OCI-LY3 (cell line): ENCODE results near the gene ESYT2.
A peak's percentile ranks its signal among the peaks of the same experiment; 100 is the strongest.

Experiments used
- H2AFZ ChIP-seq: fragments of 200-600, 300-600 bp; shearing (Covaris generic); 2 replicates; pipeline ENCODE4 v1.6.0; 2014; ENCODE audit warnings: antibody characterized with exemption, low read depth, low read length
- H3K27ac ChIP-seq: fragments of 200-600, 300-600 bp; sonication (generic); 2 replicates; pipeline ENCODE4 v1.5.1; 2014; ENCODE audit warnings: mild to moderate bottlenecking, low read length, moderate library complexity, mixed read lengths
- H3K27me3 ChIP-seq: fragments of 200-600, 300-600 bp; sonication (generic); 2 replicates; pipeline ENCODE4 v1.6.1; 2014; ENCODE audit warnings: low read depth, low read length, mixed read lengths
- H3K36me3 ChIP-seq: fragments of 200-600, 300-600 bp; sonication (generic); replicated peaks from 2 replicates; pipeline ENCODE3; 2014; ENCODE audit warnings: low read depth, low read length, mixed read lengths
- H3K4me1 ChIP-seq: fragments of 300-600, 200-600 bp; sonication (generic); 2 replicates; pipeline ENCODE4 v1.6.1; 2014; ENCODE audit warnings: low read length, mixed read lengths
- H3K4me2 ChIP-seq: fragments of 200-600, 300-600 bp; sonication (generic); 2 replicates; pipeline ENCODE4 v1.6.1; 2014; ENCODE audit warnings: low read length, mixed read lengths
- H3K4me3 ChIP-seq: fragments of 300-600, 200-600 bp; sonication (generic); 2 replicates; pipeline ENCODE4 v1.5.1; 2014; ENCODE audit warnings: antibody characterized with exemption, mild to moderate bottlenecking, low read length, moderate library complexity
- H3K79me2 ChIP-seq: fragments of 300-600, 200-600 bp; shearing (Covaris generic); 2 replicates; pipeline ENCODE4 v1.6.1; 2014; ENCODE audit warnings: mild to moderate bottlenecking, low read length, mixed read lengths
- H3K9ac ChIP-seq: fragments of 300-600, 200-600 bp; shearing (Covaris generic); 2 replicates; pipeline ENCODE4 v1.6.0; 2014; ENCODE audit warnings: mild to moderate bottlenecking, low read length, moderate library complexity
- H3K9me3 ChIP-seq: fragments of 200-600, 300-600 bp; shearing (Covaris generic); 2 replicates; pipeline ENCODE4 v1.6.1; 2014; ENCODE audit warnings: low read length, mixed read lengths; ENCODE audit not compliant: insufficient read depth
- H4K20me1 ChIP-seq: fragments of 200-600, 300-600 bp; sonication (generic); 2 replicates; pipeline ENCODE4 v1.6.1; 2016; ENCODE audit warnings: low read length, mixed read lengths; ENCODE audit not compliant: insufficient read depth
- CTCF ChIP-seq: fragments of 200-600, 300-600 bp; sonication (generic); IDR thresholded peaks from 2 replicates; pipeline ENCODE4 v1.5.1; 2014; ENCODE audit warnings: antibody characterized with exemption, low read length, low read depth
- EZH2phosphoT487 ChIP-seq: fragments of 200-600 bp; shearing (Covaris generic); IDR thresholded peaks from 2 replicates; pipeline ENCODE4 v1.6.1; 2018; ENCODE audit warnings: antibody characterized with exemption, mixed run types, low read depth

The ESYT2 gene

GRCh38 chr7:158836692-158837091, 7.4 kb upstream of the ESYT2 start:
- Histone ChIP-seq H4K20me1 (no peaks in the 10 kb centered on the region), H3K9me3 (no peaks in the 10 kb centered on the region), H3K27ac (no peak overlapping the region), H3K27me3 (peaks cover 12% of the 10 kb centered on the region), H3K9ac (no peak overlapping the region), H3K4me3 (no peak overlapping the region), H3K4me2 (no peak overlapping the region), H2AFZ (no peak overlapping the region), H3K4me1 (peaks cover 15% of the 10 kb centered on the region), H3K79me2 (no peaks in the 10 kb centered on the region), H3K36me3 (no peaks in the 10 kb centered on the region)
- no peak for TF ChIP-seq EZH2phosphoT487
- TF ChIP-seq CTCF, result no peak

- no peak overlapping the region for H3K9ac ChIP-seq
- H3K4me2 ChIP-seq, result peak overlapping the region; percentile 51
- H3K27me3 ChIP-seq, result peaks cover 15% of the 10 kb centered on the region
- TF ChIP-seq EZH2phosphoT487, result no peak
- TF ChIP-seq CTCF, result no peak
- no peaks in the 10 kb centered on the region for H3K79me2 ChIP-seq
- no peak overlapping the region; the same call in 1 of the 2 replicates for H3K4me3 ChIP-seq
- no peak overlapping the region; the same call in 1 of the 2 replicates for H2AFZ ChIP-seq
- peaks cover 18% of the 10 kb centered on the region for H3K4me1 ChIP-seq
- no peaks in the 10 kb centered on the region for H4K20me1 ChIP-seq
- no peaks in the 10 kb centered on the region for H3K9me3 ChIP-seq
- H3K36me3 ChIP-seq, result no peaks in the 10 kb centered on the region
- H3K27ac ChIP-seq, result no peak overlapping the region
These were observed 5.8 kb upstream of the ESYT2 start for GRCh38 chr7:158834878-158835784.

- Histone ChIP-seq H3K9me3 (no peaks in the 10 kb centered on the region), H3K36me3 (no peaks in the 10 kb centered on the region), H3K4me3 (no peak overlapping the region), H3K79me2 (peaks cover 6% of the 10 kb centered on the region), H3K27me3 (peaks cover 12% of the 10 kb centered on the region; the same call in 1 of the 2 replicates), H3K27ac (no peak overlapping the region), H3K4me2 (no peak overlapping the region), H2AFZ (no peak overlapping the region), H3K4me1 (peaks cover 16% of the 10 kb centered on the region), H4K20me1 (no peaks in the 10 kb centered on the region), H3K9ac (no peak overlapping the region)
- TF ChIP-seq EZH2phosphoT487, result no peak
- TF ChIP-seq CTCF, result no peak
These were observed 3.7 kb upstream of the ESYT2 start for GRCh38 chr7:158832994-158833393.

- H3K4me1 ChIP-seq, result peaks cover 24% of the 10 kb centered on the region
- H4K20me1 ChIP-seq, result peaks cover 8% of the 10 kb centered on the region
- H3K9me3 ChIP-seq, result no peaks in the 10 kb centered on the region
- H3K4me2 ChIP-seq, result no peak overlapping the region
- no peak for TF ChIP-seq CTCF
- no peak for TF ChIP-seq EZH2phosphoT487
- H3K36me3 ChIP-seq, result no peaks in the 10 kb centered on the region
- H3K4me3 ChIP-seq, result no peak overlapping the region
- no peak overlapping the region for H3K27ac ChIP-seq
- H2AFZ ChIP-seq, result no peak overlapping the region
- no peak overlapping the region for H3K9ac ChIP-seq
- H3K79me2 ChIP-seq, result peaks cover 19% of the 10 kb centered on the region
- peaks cover 12% of the 10 kb centered on the region; the same call in 1 of the 2 replicates for H3K27me3 ChIP-seq
These were observed 2.4 kb upstream of the ESYT2 start for GRCh38 chr7:158831738-158832091.
